Central memory CD8-positive, alpha-beta T cell (primary cell): ENCODE results near the gene CDKN1A.

Experiments used
- ATAC-seq: fragments of 150-1000 bp; cut with Tn5 transposase; replicated peaks from 2 replicates; pipeline ENCODE4 v1.10.0; 2022; ENCODE audit warnings: mild to moderate bottlenecking, moderate FRiP score, moderate number of reproducible peaks; ENCODE audit not compliant: poor library complexity, severe bottlenecking; ENCODE audit errors: extremely low read depth
- DNase-seq, 2 donors: peaks; one replicate each; pipeline ENCODE4 v3.0.0; 2021; ENCODE audit warnings: low spot score in 2 of 2
- H3K27ac Mint-ChIP-seq: one replicate; pipeline ENCODE4 v1.8.0; 2022; ENCODE audit warnings: low read depth, mild to moderate bottlenecking, moderate library complexity, mixed read lengths
- H3K27me3 Mint-ChIP-seq: one replicate; pipeline ENCODE4 v1.8.0; 2022; ENCODE audit warnings: mixed read lengths
- H3K36me3 Mint-ChIP-seq: one replicate; pipeline ENCODE4 v1.8.0; 2022; ENCODE audit warnings: mild to moderate bottlenecking, moderate library complexity, mixed read lengths; ENCODE audit not compliant: insufficient read depth
- H3K4me1 Mint-ChIP-seq: one replicate; pipeline ENCODE4 v1.8.0; 2022; ENCODE audit warnings: mixed read lengths
- H3K4me3 Mint-ChIP-seq: one replicate; pipeline ENCODE4 v1.8.0; 2022; ENCODE audit warnings: mild to moderate bottlenecking, moderate library complexity, mixed read lengths
- H3K9me3 Mint-ChIP-seq: one replicate; pipeline ENCODE4 v1.8.0; 2022; ENCODE audit warnings: mixed read lengths

The CDKN1A gene

GRCh38 chr6:36713846-36714245, 35.3 kb downstream of the CDKN1A start:
- Mint-ChIP-seq H3K4me1 (no peaks in the 10 kb centered on the region), H3K4me3 (no peak overlapping the region), H3K36me3 (no peaks in the 10 kb centered on the region), H3K27me3 (no peaks in the 10 kb centered on the region), H3K27ac (no peak overlapping the region), H3K9me3 (no peaks in the 10 kb centered on the region)
- ATAC-seq = no peak
- DNase-seq = no peak

GRCh38 chr6:36714511-36714910, 36.0 kb downstream of the CDKN1A start:
- ATAC-seq (no peak), DNase-seq (no peak)
- Mint-ChIP-seq H3K27ac (no peak overlapping the region), H3K36me3 (no peaks in the 10 kb centered on the region), H3K4me3 (no peak overlapping the region), H3K27me3 (no peaks in the 10 kb centered on the region), H3K4me1 (no peaks in the 10 kb centered on the region), H3K9me3 (no peaks in the 10 kb centered on the region)

- no peaks in the 10 kb centered on the region for H3K9me3 Mint-ChIP-seq
- no peak for DNase-seq
- no peak overlapping the region for H3K4me3 Mint-ChIP-seq
- ATAC-seq = no peak
- no peaks in the 10 kb centered on the region for H3K36me3 Mint-ChIP-seq
- H3K27me3 Mint-ChIP-seq = no peaks in the 10 kb centered on the region
- no peaks in the 10 kb centered on the region for H3K4me1 Mint-ChIP-seq
- H3K27ac Mint-ChIP-seq = no peak overlapping the region
Observed at GRCh38 chr6:36715469-36715868, 37.0 kb downstream of the CDKN1A start.

GRCh38 chr6:36716476-36717093, 38.1 kb downstream of the CDKN1A start:
- DNase-seq = no peak
- Mint-ChIP-seq H3K9me3 (no peaks in the 10 kb centered on the region), H3K4me1 (no peaks in the 10 kb centered on the region), H3K27ac (no peak overlapping the region), H3K4me3 (no peak overlapping the region), H3K27me3 (no peaks in the 10 kb centered on the region), H3K36me3 (no peaks in the 10 kb centered on the region)
- ATAC-seq = no peak

GRCh38 chr6:36717231-36717825, 38.8 kb downstream of the CDKN1A start:
- no peaks in the 10 kb centered on the region for H3K27me3 Mint-ChIP-seq
- no peak for DNase-seq
- H3K9me3 Mint-ChIP-seq = no peaks in the 10 kb centered on the region
- H3K4me1 Mint-ChIP-seq = no peaks in the 10 kb centered on the region
- no peaks in the 10 kb centered on the region for H3K36me3 Mint-ChIP-seq
- no peak overlapping the region for H3K27ac Mint-ChIP-seq
- H3K4me3 Mint-ChIP-seq = no peak overlapping the region
- no peak for ATAC-seq

GRCh38 chr6:36717871-36718540, 39.5 kb downstream of the CDKN1A start:
- Mint-ChIP-seq H3K9me3 (no peaks in the 10 kb centered on the region), H3K27ac (no peak overlapping the region), H3K27me3 (no peaks in the 10 kb centered on the region), H3K4me3 (no peak overlapping the region), H3K36me3 (no peaks in the 10 kb centered on the region), H3K4me1 (no peaks in the 10 kb centered on the region)
- no peak for ATAC-seq
- no peak for DNase-seq

- H3K4me3 Mint-ChIP-seq = no peak overlapping the region
- H3K27me3 Mint-ChIP-seq = no peaks in the 10 kb centered on the region
- DNase-seq (no peak), ATAC-seq (no peak)
- H3K36me3 Mint-ChIP-seq = no peaks in the 10 kb centered on the region
- H3K9me3 Mint-ChIP-seq = no peaks in the 10 kb centered on the region
- H3K27ac Mint-ChIP-seq = no peak overlapping the region
- H3K4me1 Mint-ChIP-seq = no peaks in the 10 kb centered on the region
Observed at GRCh38 chr6:36718560-36718959, 40.0 kb downstream of the CDKN1A start.

- Mint-ChIP-seq H3K27me3 (no peaks in the 10 kb centered on the region), H3K9me3 (no peaks in the 10 kb centered on the region), H3K27ac (no peak overlapping the region), H3K4me1 (no peaks in the 10 kb centered on the region), H3K36me3 (no peaks in the 10 kb centered on the region), H3K4me3 (no peak overlapping the region)
- DNase-seq (no peak), ATAC-seq (no peak)
Observed at GRCh38 chr6:36719126-36719525, 40.6 kb downstream of the CDKN1A start.

GRCh38 chr6:36720251-36721141, 42.0 kb downstream of the CDKN1A start:
- DNase-seq (no peak), ATAC-seq (no peak)
- H3K4me3 Mint-ChIP-seq = no peak overlapping the region
- no peaks in the 10 kb centered on the region for H3K36me3 Mint-ChIP-seq
- no peak overlapping the region for H3K27ac Mint-ChIP-seq
- no peaks in the 10 kb centered on the region for H3K27me3 Mint-ChIP-seq
- peaks cover 4% of the 10 kb centered on the region for H3K4me1 Mint-ChIP-seq
- no peaks in the 10 kb centered on the region for H3K9me3 Mint-ChIP-seq

- Mint-ChIP-seq H3K27ac (no peak overlapping the region), H3K4me3 (no peak overlapping the region), H3K9me3 (no peaks in the 10 kb centered on the region), H3K36me3 (no peaks in the 10 kb centered on the region), H3K27me3 (no peaks in the 10 kb centered on the region), H3K4me1 (peaks cover 4% of the 10 kb centered on the region)
- ATAC-seq = no peak
- DNase-seq = no peak
Observed at GRCh38 chr6:36721369-36722140, 43.0 kb downstream of the CDKN1A start.

GRCh38 chr6:36722365-36722764, 43.9 kb downstream of the CDKN1A start:
- DNase-seq (no peak), ATAC-seq (no peak)
- no peak overlapping the region for H3K4me3 Mint-ChIP-seq
- H3K4me1 Mint-ChIP-seq = peaks cover 4% of the 10 kb centered on the region
- H3K27ac Mint-ChIP-seq = no peak overlapping the region
- no peaks in the 10 kb centered on the region for H3K27me3 Mint-ChIP-seq
- no peaks in the 10 kb centered on the region for H3K9me3 Mint-ChIP-seq
- no peaks in the 10 kb centered on the region for H3K36me3 Mint-ChIP-seq

GRCh38 chr6:36722879-36723278, 44.4 kb downstream of the CDKN1A start:
- H3K4me1 Mint-ChIP-seq = peaks cover 9% of the 10 kb centered on the region
- H3K4me3 Mint-ChIP-seq = no peak overlapping the region
- ATAC-seq = no peak
- DNase-seq = no peak
- H3K27me3 Mint-ChIP-seq = no peaks in the 10 kb centered on the region
- no peaks in the 10 kb centered on the region for H3K36me3 Mint-ChIP-seq
- H3K9me3 Mint-ChIP-seq = no peaks in the 10 kb centered on the region
- no peak overlapping the region for H3K27ac Mint-ChIP-seq
